ENCODE measurements around the gene HTR4. TPM values are rescaled to one million over a fixed set of nuclear protein-coding genes. Genes with fewer than 3 reads are reported as not detected.
"Not testable (repeated sequence)": the region's sequence is repeated elsewhere in the genome, so short reads cannot be mapped to it uniquely, and the experiment has no call there.

Gene HTR4
- total RNA-seq, 1 donor from 2014 or later: not detected

DNA sequence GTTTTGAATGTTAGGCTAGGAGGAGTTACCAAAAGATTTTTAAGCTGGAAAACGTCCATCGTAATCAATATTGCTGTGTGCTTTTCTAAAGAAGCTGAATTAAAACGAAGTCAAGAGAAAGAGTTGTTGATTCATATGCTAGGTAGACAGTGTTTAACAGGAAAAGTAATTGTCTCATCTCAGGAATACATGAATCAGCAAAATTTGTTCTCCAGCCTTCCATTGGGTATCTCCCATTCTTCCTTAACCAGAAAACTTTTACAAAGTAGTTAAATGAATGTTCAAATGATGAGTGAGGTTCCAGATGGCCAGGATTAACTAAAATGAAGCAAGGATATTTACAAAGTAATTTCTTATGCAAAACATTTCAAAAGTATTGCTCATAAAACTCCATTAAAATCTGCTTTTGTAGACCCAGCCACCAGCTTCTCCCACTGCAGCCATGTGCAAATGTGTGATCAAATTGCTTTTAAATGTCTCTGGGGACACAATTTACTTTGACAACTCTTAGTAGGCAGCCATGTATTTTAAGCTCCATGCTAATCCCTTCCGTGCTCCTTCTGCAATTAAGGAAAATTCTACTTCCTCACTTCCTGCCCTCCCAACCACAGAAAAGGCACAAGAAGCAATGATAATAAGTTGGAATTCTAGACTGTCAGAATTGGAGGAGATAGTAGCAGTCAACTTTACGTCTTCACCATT is 121.2 kb downstream of the HTR4 start:
- DNase-seq: no peak

DNA sequence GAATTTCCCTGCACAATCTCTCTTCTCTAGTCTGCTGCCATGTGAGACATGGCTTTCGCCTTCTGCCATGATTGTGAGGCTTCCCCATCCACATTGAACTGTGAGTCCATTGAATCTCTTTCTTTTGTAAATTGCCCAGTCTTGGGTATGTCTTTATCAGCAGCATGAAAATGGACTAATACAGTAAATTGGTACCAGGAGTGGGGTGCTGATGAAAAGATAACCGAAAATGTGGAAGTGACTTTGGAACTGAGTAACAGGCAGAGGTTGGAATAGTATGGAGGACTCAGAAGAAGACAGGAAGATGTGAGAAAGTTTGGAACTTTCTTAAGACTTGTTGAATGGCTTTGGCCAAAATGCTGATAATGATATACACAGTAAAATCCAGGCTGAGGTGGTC is 124.9 kb downstream of the HTR4 start:
- DNase-seq: not testable (repeated sequence)

DNA sequence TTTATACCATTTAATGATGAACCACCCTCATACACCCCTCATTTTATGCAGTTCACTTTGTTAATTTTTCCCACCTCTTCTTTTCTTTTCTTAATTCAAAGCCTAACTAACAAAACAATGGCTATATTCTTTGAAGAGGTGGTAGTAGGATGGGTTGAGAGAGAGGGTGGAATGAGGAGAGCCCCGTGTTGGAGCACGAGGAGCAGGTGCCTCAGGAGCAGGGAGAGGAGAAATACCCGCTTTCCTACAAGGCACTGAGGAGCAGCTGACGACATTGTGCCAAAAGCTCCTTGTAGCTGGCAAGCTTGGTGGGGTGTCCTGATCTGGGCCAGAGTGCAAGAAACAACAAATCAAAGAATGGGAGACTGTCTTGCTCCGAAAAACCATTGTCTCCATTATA is 129.6 kb downstream of the HTR4 start:
- no peak for DNase-seq

DNA sequence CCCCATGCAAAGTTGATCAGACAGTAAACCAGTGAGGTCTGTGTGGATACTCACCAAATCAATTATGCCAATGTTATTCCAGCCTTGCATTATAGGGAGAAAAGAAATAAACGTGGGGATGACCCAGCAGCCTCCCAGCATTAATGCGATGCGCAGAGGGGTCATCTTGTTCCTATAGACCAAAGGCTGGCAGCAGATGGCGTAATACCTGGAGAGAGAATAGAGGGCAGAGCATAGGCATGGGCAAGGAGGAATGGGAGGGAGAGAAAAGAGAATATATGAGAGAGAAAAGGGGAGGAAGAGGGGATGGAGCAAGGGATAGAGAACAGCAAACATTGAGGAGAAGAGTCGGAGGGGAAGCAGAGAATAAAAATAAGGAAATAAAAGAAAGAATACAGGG is 131.2 kb downstream of the HTR4 start:
- DNase-seq: no peak

- DNase-seq: no peak
These were observed 138.9 kb downstream of the HTR4 start for GRCh38 chr5:148515460-148515859.

DNA sequence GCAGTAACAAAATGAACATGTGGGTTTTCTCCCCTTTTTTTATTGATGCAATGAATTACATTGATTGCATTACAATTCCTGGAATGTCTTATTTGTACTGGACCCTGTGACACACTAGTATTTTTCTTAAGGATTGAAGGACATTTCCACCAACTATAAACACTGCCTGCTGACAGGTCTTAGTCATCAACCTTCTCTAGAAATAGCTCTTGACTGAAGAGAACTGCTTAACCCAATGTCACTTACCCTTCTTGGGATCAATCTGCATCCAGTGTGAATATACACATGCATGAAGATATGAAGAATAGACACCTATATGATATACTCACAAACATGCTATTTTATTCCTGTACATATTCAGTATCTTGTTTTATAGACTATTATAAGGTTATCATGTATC is 140.0 kb downstream of the HTR4 start:
- no peak for DNase-seq

GRCh38 chr5:148512498-148512897 is 141.8 kb downstream of the HTR4 start:
- DNase-seq: no peak

- DNase-seq: no peak
These were observed 142.4 kb downstream of the HTR4 start for GRCh38 chr5:148511810-148512347.

DNA sequence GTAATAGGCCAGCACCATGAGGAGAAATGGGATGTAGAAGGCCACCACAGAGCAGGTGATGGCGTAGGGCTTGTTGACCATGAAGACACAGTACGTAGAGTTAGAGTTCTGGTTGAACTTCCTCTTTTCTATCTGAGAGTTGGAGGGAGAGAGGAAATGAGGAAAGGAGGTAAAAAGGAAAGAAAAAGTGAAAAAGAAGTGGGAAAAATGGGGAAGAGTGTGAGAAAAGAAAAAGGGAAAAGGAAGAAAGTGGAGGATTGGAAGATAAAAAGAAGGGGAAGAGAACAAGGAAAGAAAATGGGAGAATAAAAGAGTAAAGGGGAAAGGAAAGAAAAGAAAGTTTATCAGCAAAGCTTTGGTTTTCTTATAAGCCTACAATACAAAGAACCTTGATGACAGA is 144.4 kb downstream of the HTR4 start:
- no peak for DNase-seq

- DNase-seq: no peak
These were observed 146.7 kb downstream of the HTR4 start for GRCh38 chr5:148507648-148508047.

DNA sequence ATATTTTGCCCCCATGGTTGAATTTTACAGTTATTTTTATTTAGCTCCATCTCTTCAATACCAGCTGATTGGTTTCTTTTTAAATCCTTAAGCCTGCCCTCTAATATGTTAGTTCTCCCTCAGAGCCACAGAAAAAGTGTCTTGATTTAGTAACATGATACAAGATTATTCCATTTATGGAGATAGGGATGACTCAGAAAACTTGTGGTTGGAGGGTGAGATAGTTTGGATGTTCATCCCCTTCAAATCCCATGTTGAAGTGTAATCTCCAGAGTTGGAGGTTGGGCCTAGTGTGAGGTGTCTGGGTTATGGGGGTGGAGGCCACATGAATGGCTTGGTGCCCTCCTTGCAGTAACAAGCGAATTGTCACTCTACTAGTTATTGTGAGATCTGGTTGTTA is 154.9 kb downstream of the HTR4 start:
- DNase-seq: no peak

GRCh38 chr5:148497757-148498156 is 156.6 kb downstream of the HTR4 start:
- peak; percentile 15 for DNase-seq

GRCh38 chr5:148492351-148492750 is 162.0 kb downstream of the HTR4 start:
- DNase-seq: no peak

GRCh38 chr5:148491793-148492184 is 162.5 kb downstream of the HTR4 start:
- no peak for DNase-seq

DNA sequence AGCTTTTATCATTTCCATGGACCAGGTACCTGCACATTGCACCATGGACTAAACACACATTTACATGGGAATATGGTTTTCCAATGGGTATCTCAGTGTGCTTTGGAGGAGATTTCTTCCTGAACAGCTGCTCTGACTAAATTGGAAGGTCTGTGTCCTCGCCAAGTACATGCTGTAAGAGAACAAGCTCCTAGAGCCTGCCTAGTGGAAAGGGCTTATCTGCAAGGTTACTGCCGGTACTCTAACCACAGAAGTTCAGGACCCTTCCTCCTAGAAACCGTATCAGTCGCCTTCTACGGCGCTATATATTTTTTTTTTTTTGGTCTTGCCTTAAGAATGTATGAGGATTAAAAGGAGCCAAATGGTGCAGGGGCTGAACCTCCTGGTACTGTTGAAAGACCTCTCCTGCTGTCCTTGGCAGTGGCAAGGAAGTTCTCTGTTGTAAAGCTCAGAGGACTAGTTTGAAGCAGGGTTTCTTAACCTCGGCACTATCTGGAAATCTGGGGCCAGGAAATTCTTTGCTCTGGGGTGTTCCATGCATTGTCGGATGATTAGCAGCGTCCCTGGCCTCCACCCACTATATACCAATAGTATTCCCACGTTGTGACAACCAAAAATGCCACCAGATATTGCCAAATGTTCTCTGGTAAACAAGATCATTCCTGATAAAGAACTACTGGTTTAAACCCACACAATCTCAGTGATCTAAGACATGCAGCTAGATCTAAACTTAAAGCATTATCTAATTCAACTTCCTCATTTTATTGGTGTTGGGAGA is 163.1 kb downstream of the HTR4 start:
- peak; percentile 17 for DNase-seq

GRCh38 chr5:148488757-148489156 is 165.6 kb downstream of the HTR4 start:
- DNase-seq: no peak

GRCh38 chr5:148486456-148486855 is 167.9 kb downstream of the HTR4 start:
- DNase-seq: no peak

- no peak for DNase-seq
These were observed 169.7 kb downstream of the HTR4 start for GRCh38 chr5:148484651-148485050.

DNA sequence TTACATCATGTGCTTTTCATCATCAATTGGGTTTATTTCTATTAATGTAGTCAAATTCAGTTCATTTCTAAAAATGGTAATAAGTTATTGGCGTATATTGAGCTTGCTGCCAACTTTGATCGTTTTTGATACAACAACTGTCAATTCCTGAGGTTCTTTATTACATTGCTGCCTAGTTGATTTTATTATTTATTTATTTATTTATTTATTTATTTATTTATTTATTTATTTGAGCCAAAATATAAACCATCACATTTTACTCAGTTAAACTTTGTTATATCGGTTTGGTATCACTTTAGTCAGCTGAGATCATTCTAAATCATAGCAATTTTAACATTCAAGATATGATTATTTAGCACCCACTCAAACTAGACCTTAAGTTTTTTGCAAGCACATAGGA is 170.6 kb downstream of the HTR4 start:
- no peak for DNase-seq

GRCh38 chr5:148482697-148483462 is 171.4 kb downstream of the HTR4 start:
- peak; percentile 34 for DNase-seq

DNA sequence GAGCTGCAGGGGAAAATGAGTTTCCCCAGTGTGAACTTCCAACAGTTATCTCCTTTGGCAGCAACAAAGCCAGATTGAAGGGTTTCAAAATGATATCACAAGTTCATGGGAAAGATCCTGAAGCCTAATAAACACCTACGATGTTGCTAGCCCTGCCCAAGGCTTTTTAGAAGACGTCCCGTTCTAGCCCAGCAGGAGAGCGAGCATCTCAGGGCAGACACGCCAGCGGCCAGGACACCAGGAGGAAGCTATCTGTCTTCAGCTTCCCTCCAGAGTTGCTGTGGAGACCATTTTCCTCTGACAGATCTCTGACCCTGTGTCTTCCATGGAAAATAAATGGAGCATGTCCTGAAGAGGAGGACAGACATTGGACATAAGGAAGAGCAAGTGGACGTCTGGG is 172.1 kb downstream of the HTR4 start:
- no peak for DNase-seq

GRCh38 chr5:148477429-148477828 is 176.9 kb downstream of the HTR4 start:
- no peak for DNase-seq

GRCh38 chr5:148476302-148476701 is 178.0 kb downstream of the HTR4 start:
- no peak for DNase-seq

All from tongue (tissue), 2 donors.